Neural progenitor cell (in vitro differentiated cells): ENCODE data around the gene GRK3.

Source experiments
- CTCF ChIP-seq: fragments of 200-600 bp; sonication (generic); IDR thresholded peaks from 2 replicates; pipeline ENCODE4 v1.5.1; 2017; ENCODE audit warnings: antibody characterized with exemption, mild to moderate bottlenecking
- EZH2 ChIP-seq: fragments of 200-600 bp; sonication (generic); IDR thresholded peaks from 2 replicates; pipeline ENCODE4 v1.6.1; 2017; ENCODE audit warnings: antibody characterized with exemption, mild to moderate bottlenecking, moderate library complexity
- EZH2phosphoT487 ChIP-seq: fragments of 200-600 bp; sonication (generic); IDR thresholded peaks from 2 replicates; pipeline ENCODE4 v1.6.1; 2017; ENCODE audit warnings: antibody characterized with exemption

GRCh38 chr22:25545146-25545545, 19.3 kb upstream of the GRK3 start:
- TF ChIP-seq CTCF (no peak), EZH2 (no peak), EZH2phosphoT487 (no peak)
